HG03460 (cell line): ENCODE measurements around the gene BMP8A.
"Not testable (repeated sequence)": the region's sequence is repeated elsewhere in the genome, so short reads cannot be mapped to it uniquely, and the experiment has no call there.

Source experiments
- ATAC-seq: cut with Tn5 transposase; IDR thresholded peaks from one replicate; pipeline ENCODE4 v1.9.1; 2021; ENCODE audit not compliant: unreplicated experiment

Gene BMP8A

GRCh38 chr1:39491146-39491921 lies at the start of gene BMP8A:
Gene BMP8A (plus strand): TSS chr1:39491636. CDS start chr1:39491992, 356 bp downstream.
- ATAC-seq = peak; percentile 69

GRCh38 chr1:39441797-39442196 lies 49.6 kb upstream of the BMP8A start:
- ATAC-seq = no peak

DNA sequence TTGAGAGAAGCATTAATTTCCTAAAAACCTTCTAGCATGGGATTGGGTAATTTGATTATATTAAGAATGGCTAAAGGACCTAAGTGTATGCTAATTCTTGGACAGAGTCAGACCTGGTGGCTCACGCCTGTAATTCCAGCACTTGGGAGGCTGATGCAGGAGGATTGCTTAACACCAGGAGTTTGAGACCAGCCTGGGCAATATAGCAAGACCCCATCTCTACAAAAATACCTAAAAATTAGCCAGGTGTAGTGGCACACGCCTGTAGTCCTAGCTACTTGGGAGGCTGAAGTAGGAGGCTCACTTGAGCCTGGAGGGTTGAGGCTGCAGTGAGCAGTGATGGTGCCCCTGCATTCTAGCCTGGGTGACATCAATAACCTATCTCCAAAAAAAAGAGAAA lies 45.9 kb upstream of the BMP8A start:
- ATAC-seq = no peak

DNA sequence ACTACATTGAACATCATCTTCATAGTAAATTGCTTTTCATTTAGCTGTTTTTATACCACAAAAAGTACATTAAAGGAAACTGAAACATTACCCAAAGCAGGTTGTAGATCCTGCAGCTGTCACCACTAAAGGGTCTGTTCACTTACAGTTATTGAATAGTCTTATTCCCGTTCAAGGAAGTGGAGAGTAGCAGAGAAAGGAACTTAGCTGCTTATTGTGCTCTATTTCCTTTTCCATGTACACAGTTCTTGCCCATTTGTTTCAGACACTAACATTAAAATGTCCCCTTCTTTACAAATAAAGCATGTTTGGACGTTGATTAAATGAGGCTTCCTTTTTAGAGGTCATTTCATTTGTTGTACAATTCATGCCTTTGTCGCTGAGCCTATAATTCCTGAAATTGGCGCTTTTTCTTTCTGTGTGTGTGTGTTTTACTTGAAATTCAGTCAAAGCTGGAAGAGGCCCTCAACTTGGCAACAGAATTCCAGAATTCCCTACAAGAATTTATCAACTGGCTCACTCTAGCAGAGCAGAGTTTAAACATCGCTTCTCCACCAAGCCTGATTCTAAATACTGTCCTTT lies 44.4 kb upstream of the BMP8A start:
- no peak for ATAC-seq

- ATAC-seq = not testable (repeated sequence)
Measured at GRCh38 chr1:39450041-39450440, 41.4 kb upstream of the BMP8A start.

DNA sequence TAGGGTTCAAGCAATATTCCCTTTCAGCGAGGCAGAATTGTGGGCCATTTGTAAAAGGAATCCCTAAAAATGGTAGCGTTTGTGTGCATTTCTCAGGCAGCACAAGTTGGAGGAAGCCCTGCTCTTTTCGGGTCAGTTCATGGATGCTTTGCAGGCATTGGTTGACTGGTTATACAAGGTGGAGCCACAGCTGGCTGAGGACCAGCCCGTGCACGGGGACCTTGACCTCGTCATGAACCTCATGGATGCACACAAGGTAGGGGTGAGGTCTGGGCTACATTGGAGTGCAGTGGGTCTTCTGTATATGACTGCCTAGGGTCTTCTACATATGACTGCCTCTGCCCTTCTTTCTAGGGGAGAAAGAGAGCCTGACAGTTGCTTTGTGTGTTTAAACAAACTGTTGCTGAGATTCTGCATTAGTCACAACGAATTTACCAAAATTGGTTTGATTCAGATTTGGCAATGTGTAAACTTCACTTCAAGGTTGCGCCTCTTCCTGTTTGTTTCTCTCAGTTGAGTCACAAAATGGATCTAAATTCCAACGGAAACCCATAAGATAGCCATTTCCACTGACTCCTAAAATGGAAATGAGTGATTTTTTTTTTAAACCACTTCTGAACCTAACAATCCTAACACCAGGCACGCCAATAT lies 40.4 kb upstream of the BMP8A start:
- ATAC-seq = no peak

GRCh38 chr1:39452081-39452480 lies 39.4 kb upstream of the BMP8A start:
- ATAC-seq = no peak

DNA sequence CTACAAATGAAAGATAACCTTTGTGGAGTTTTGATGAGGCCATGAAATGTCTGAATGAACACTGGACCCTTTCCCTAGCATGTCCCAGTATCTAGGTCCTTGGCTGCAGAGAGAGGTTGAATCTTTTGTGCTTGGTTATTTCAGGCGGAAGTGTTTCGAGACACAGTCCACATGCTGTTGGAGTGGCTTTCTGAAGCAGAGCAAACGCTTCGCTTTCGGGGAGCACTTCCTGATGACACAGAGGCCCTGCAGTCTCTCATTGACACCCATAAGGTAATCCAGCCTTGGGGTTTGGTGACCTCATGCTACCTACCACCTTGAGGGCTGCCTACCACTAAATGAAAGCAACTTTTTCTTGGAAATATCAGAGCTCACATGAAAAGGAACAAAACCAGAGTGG lies 38.9 kb upstream of the BMP8A start:
- no peak for ATAC-seq

GRCh38 chr1:39453603-39454002 lies 37.8 kb upstream of the BMP8A start:
- no peak for ATAC-seq

DNA sequence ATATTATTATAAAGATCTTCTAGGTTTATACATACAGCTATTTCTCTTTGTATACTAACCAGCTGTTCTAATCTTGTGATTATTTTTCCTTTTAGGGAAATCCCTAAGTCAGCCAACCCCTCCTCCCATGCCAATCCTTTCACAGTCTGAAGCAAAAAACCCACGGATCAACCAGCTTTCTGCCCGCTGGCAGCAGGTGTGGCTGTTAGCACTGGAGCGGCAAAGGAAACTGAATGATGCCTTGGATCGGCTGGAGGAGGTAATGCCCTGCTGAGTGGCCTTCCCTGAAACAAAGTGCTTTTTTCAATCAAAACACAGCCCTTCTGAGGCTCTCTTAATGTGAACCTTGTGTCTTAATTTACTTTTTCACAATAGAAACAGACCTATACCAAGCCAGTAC lies 32.4 kb upstream of the BMP8A start:
- ATAC-seq = no peak

DNA sequence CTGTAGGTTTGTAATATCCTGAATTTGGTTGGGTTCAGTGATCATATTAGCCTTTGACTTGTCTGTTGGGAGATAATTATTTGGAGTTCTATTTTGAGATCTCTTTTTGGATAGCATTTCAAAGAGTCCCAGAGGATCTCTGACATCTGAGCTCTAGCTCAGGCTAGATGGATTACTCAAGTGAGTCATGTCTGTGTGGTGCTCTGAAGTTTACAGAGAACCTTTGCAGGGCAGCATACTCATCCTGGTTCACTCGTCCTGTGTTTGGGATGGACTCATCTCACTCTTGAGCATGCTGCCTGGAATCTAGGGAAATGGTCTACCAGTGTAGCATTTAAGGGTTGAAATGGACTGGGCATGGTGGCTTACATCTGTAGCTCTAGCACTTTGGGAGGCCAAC lies 29.4 kb upstream of the BMP8A start:
- ATAC-seq = no peak

DNA sequence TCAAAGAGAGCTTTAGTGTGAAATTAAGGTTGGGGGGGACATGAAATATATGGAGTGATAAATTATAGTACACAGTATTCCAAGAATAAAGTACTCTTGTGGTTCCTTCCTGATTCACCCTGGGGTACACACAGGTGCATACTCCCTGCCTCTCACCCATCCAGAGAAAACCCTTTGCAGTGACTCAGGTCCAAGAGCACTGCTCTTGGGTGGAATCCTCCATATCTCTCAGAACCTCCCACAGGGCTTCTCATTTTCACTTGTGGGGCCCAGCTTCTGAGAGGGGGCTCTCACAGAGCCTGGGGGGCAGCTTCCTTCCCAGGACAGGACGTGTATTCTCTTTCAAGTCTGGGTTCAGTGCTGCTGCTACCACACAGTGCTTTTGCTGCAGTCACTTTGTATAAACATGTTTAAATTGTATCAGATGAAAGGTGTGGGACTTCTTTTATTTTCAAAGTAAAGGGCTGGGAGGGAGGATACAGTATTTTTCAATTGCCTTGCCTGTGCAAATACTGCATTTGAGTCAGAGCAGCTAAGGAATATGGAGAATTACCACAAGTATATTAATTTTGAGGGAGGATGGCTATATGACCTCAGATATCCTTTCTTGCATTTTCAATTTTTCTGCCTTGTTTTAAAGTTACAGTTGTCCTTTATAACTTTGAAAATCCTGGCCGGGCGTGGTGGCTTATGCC lies 24.9 kb upstream of the BMP8A start:
- no peak for ATAC-seq

GRCh38 chr1:39467108-39467720 lies 24.2 kb upstream of the BMP8A start:
- not testable (repeated sequence) for ATAC-seq

DNA sequence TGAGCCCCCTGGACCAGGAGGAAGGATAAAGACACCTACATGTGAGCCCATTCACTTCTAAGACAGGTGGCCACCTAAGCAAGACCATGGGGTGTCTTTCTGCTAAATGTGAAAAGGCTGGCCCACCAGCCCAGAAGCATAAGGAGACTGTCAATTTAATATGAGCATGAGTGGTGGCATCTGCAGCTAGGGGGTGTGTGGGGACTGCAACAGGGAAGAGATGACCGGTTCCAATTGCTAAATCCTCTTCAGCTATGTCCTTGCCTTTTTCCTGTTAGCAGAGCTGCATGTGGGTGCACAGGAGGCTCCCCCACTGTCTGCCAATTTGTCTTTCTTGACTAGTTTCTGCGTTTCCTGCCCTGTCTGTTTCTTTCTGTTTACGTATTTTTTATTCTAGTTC lies 22.3 kb upstream of the BMP8A start:
- no peak for ATAC-seq

DNA sequence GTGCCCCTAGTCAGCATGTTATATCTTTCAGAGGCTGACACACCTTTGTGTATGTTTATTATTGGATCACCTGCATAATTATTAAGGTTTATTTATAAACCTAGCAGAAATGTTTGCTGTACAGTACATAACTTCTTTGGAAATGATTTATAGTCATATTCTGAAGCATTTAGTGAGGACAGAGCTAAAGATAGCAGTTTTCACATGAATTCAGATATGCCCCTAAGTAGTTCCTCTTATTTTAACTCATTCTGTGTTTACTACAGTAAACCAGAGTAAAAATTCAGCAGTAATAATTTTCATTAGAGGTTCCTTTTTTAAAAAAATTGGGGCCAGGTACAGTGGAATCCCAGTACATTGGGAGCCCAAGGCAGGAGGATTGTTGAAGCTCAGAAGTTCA lies 21.4 kb upstream of the BMP8A start:
- no peak for ATAC-seq

- no peak for ATAC-seq
Measured at GRCh38 chr1:39472826-39473225, 18.6 kb upstream of the BMP8A start.

GRCh38 chr1:39473324-39473723 lies 18.1 kb upstream of the BMP8A start:
- no peak for ATAC-seq

DNA sequence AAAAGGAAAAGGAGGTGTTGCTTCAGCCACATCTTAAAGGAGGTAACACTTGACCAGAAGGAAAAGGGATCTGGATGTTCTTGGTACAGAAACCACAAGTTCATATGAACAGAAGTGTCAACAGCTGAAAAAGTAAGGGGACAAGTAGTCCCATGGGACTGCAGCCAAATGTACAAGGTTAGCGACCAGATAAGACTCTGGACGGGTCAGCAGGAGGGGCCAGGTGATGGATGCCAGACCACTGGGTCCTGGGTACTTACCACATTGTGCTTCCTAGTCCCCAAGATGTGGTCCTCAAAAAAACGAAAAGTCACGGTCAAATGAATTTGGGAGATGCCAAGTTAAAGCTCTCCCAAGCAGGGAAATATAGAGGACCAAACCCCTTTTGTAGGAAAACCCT lies 16.6 kb upstream of the BMP8A start:
- no peak for ATAC-seq

GRCh38 chr1:39475551-39475950 lies 15.9 kb upstream of the BMP8A start:
- ATAC-seq = not testable (repeated sequence)

GRCh38 chr1:39478126-39478915 lies 13.1 kb upstream of the BMP8A start:
- no peak for ATAC-seq
